ENCODE data around the gene C16orf90.

GRCh38 chr16:3530371-3530914 lies 35.2 kb upstream of the C16orf90 start:
- no peak for TF ChIP-seq CTCF (IDR thresholded peaks at IDR 0.05; ENCODE audit: low read length)
- no peak for TF ChIP-seq EZH2 (optimal IDR thresholded peaks at IDR 0.05; ENCODE audit: low read depth, low read length)

Data from MM.1S (cell line).